ENCODE data around the gene PACRG. TPM values are rescaled to one million over a fixed set of nuclear protein-coding genes. Genes with fewer than 3 reads are reported as not detected.

PACRG gene
- total and polyA plus RNA-seq, 2 of the 4 experiments (the other 2 are of a cell fraction), result not detected

- peak overlapping the region; percentile 44 for H2BK5ac ChIP-seq (ENCODE audit: low read depth, low read length, poor library complexity, severe bottlenecking)
- H3K23ac ChIP-seq (ENCODE audit: low read depth, low read length), result peak overlapping the region; percentile 14; the same call in 1 of the 2 replicates
- DNase-seq, result no peak
- H3K4me3 ChIP-seq (ENCODE audit: insufficient read depth, low read depth, low read length), result no peak overlapping the region
- H3K36me3 ChIP-seq (ENCODE audit: control insufficient read depth, insufficient read depth, low read length), result no peaks in the 10 kb centered on the region
- dilution Hi-C loops (cut with HindIII; ENCODE audit: low sequenced_read_pairs, unreplicated experiment), result no loop called here
- H3K14ac ChIP-seq (replicated peaks; ENCODE audit: low read depth, low read length), result peak overlapping the region; percentile 74; the same call in 1 of the 2 replicates
- peak overlapping the region; percentile 60; the same call in 1 of the 2 replicates for H3K56ac ChIP-seq (ENCODE audit: extremely low read depth, insufficient read depth, low read length)
- no peaks in the 10 kb centered on the region for H4K20me1 ChIP-seq (ENCODE audit: insufficient read depth, low read length)
- peak overlapping the region; percentile 35; the same call in 1 of the 2 replicates for H3K27ac ChIP-seq (ENCODE audit: insufficient read depth, low read length)
- no peak overlapping the region for H2AFZ ChIP-seq (replicated peaks; ENCODE audit: low read length, poor library complexity)
- peak; percentile 6; the same call in 1 of the 2 replicates for ATAC-seq (ENCODE audit: low read depth)
- ChIA-PET POLR2A (ENCODE audit: unreplicated experiment) (interaction anchor here (0.6 kb wide), 1 partner anchor 732 kb away, joined by 7 read pairs; no protein-coding TSS in a partner anchor), CTCF (interaction anchor here (1.8 kb wide), 1 partner anchor 9 kb away, joined by 5 read pairs; no protein-coding TSS in a partner anchor)
- peak overlapping the region; percentile 94 for H2BK20ac ChIP-seq (ENCODE audit: low read depth, low read length)
- no peaks in the 10 kb centered on the region for H3K9me3 ChIP-seq (ENCODE audit: control insufficient read depth, insufficient read depth, low read length)
- peak overlapping the region; percentile 81 for H2AK5ac ChIP-seq (ENCODE audit: low read depth, low read length)
- peaks cover 4% of the 10 kb centered on the region for H3K4me1 ChIP-seq (ENCODE audit: control insufficient read depth, insufficient read depth, low read length)
- H2BK120ac ChIP-seq (ENCODE audit: low read depth, low read length), result peak overlapping the region; percentile 89
- H3K4me2 ChIP-seq (ENCODE audit: low read depth, low read length), result no peak overlapping the region
- no peaks in the 10 kb centered on the region; a peak in 1 of 4 replicates for H3K79me1 ChIP-seq (ENCODE audit: low read depth in 1 of 2, low read length in 2 of 2)
- no peak overlapping the region for H3K9ac ChIP-seq (ENCODE audit: low read depth, low read length)
- H3K9me1 ChIP-seq (ENCODE audit: insufficient read depth, low read length), result no peaks in the 10 kb centered on the region; the same call in 1 of the 2 replicates
- H2BK15ac ChIP-seq (ENCODE audit: low read depth, low read length), result peak overlapping the region; percentile 77; the same call in 2 of the 3 replicates
- peak overlapping the region; percentile 61 to 71; a peak in 3 of 4 replicates for H4K8ac ChIP-seq (ENCODE audit: low read depth in 2 of 2, low read length in 2 of 2)
- in situ Hi-C loops (cut with MboI; ENCODE audit: low sequenced_read_pairs), result no loop called here
- H3K4ac ChIP-seq (ENCODE audit: low read depth, low read length), result peak overlapping the region; percentile 90
- H3K18ac ChIP-seq (ENCODE audit: low read depth, low read length), result peak overlapping the region; percentile 67
- BruUV-seq (replicated peaks), result no TSS peak
- H3K27me3 ChIP-seq (ENCODE audit: control insufficient read depth, insufficient read depth, low read length), result no peaks in the 10 kb centered on the region
- no peak overlapping the region for H2AK9ac ChIP-seq (replicated peaks; ENCODE audit: low read depth, low read length, poor library complexity)
- TF ChIP-seq CEBPB (IDR thresholded peaks at IDR 0.05; ENCODE audit: low read depth, low read length) (no peak), CHD1 (IDR thresholded peaks at IDR 0.05; ENCODE audit: low read depth, low read length) (no peak), CTCF (conservative IDR thresholded peaks at IDR 0.05; ENCODE audit: low read depth, low read length) (no peak), BHLHE40 (IDR thresholded peaks at IDR 0.05; ENCODE audit: low read depth, low read length) (no peak), ELK1 (IDR thresholded peaks at IDR 0.05; ENCODE audit: borderline replicate concordance, low read depth, low read length) (no peak), RCOR1 (IDR thresholded peaks at IDR 0.05; ENCODE audit: insufficient replicate concordance, low read length) (no peak), POLR2A (IDR thresholded peaks at IDR 0.05; ENCODE audit: low read depth, low read length) (no peak), NFE2L2 (IDR thresholded peaks at IDR 0.05; ENCODE audit: low read depth, low read length) (no peak), SMC3 (IDR thresholded peaks at IDR 0.05; ENCODE audit: low read depth, low read length) (no peak), MAZ (IDR thresholded peaks at IDR 0.05; ENCODE audit: borderline replicate concordance, low read depth, low read length) (no peak), RFX5 (IDR thresholded peaks at IDR 0.05; ENCODE audit: low read depth, low read length) (no peak), USF2 (IDR thresholded peaks at IDR 0.05; ENCODE audit: low read depth, low read length) (no peak)
- WGBS, 2 experiments (ENCODE audit: extremely low coverage in 2 of 2, insufficient read length in 1 of 2), result no CpG with 5 or more reads among the region's 1 CpG
- peak overlapping the region; percentile 10; the same call in 1 of the 2 replicates for H4K5ac ChIP-seq (ENCODE audit: low read depth, low read length)
- intact Hi-C loops (cut with micrococcal nuclease), result loop anchor here (10.0 kb wide), 2 partner anchors 449 to 989 kb away; partner anchors contain the start of gene QKI
- peak overlapping the region; percentile 88; the same call in 1 of the 2 replicates for H4K91ac ChIP-seq (ENCODE audit: insufficient read depth, low read depth, low read length)
These were observed 237.6 kb downstream of the PACRG start for GRCh38 chr6:162965366-162965765.
